Lower lobe of right lung (tissue), 2 donors: ENCODE data around the gene ZNF805. TPM values are rescaled to one million over a fixed set of nuclear protein-coding genes. Genes with fewer than 3 reads are reported as not detected.

Experiments used
- ATAC-seq, 2 donors: fragments of 200-7000 bp; cut with Tn5 transposase; one replicate each; pipeline ENCODE4 v1.9.1; 2020 to 2022; ENCODE audit warnings: mild to moderate bottlenecking in 2 of 2, moderate library complexity in 2 of 2
- DNase-seq: peaks from one replicate; pipeline ENCODE4 v3.0.0-alpha.2; 2020
- H3K27ac ChIP-seq: fragments of 200-600 bp; one replicate; pipeline ENCODE4 v1.8.0; 2022
- H3K27me3 ChIP-seq: fragments of 200-600 bp; one replicate; pipeline ENCODE4 v1.8.0; 2022; ENCODE audit warnings: low read depth
- H3K36me3 ChIP-seq: fragments of 200-600 bp; one replicate; pipeline ENCODE4 v1.8.0; 2022; ENCODE audit warnings: mild to moderate bottlenecking
- H3K4me1 ChIP-seq: fragments of 200-600 bp; one replicate; pipeline ENCODE4 v1.8.0; 2022
- H3K4me3 ChIP-seq: fragments of 200-600 bp; one replicate; pipeline ENCODE4 v1.8.0; 2022; ENCODE audit warnings: mild to moderate bottlenecking
- H3K9me3 ChIP-seq: fragments of 200-600 bp; one replicate; pipeline ENCODE4 v1.8.0; 2022
- intact Hi-C: fragments of 100-400 bp; cut with DNase I; formaldehyde crosslinking; loops from one replicate; pipeline ENCODE4 v1.11.0; 2022
- total RNA-seq: library from RNA; stranded (reverse); fragmentation: NEBNext Ultra II Directional; extraction: Animal tissue kit (Norgen Biotek cat#: 25700); gene quantifications from one replicate; pipeline ENCODE4 v1.2.1, GENCODE V29; 2021
- TF ChIP-seq, protein P1 (sequence below): fragments of 200-600 bp; IDR thresholded peaks from one replicate; pipeline ENCODE4 v1.8.0; 2022; ENCODE audit warnings: antibody characterized with exemption, mild to moderate bottlenecking
- donor health status: DM: no; HTN: yes; CAD: no; lungs with severe emphysema.

The ZNF805 gene
- total RNA-seq, 1 donor from 2014 or later = 13.6 TPM

DNA sequence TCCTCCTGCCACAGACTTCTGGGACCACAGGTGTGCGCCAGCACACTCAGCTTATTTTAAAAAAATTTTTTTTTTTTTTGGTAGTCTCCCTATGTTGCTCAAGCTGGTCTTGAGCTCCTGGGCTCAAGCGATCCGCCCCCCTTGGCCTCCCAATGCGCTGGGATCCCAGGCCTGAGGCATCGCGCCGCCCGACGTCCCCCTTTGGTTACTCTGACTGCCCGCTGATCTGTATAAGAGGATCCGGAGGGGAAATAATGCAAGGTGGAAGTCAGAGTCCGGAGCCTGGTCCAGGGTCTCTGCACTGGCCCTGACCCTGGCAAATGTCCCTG, 486 bp upstream of the ZNF805 start:
- H3K27me3 ChIP-seq = no peaks in the 10 kb centered on the region
- H3K36me3 ChIP-seq = peaks cover 14% of the 10 kb centered on the region
- no peaks in the 10 kb centered on the region for H3K9me3 ChIP-seq
- ATAC-seq (peak in 1 of 2 donors; percentile 52), DNase-seq (peak; percentile 53)
- intact Hi-C loops = no loop called here
- H3K4me1 ChIP-seq = peaks cover 20% of the 10 kb centered on the region
- H3K4me3 ChIP-seq = peak overlapping the region; percentile 100
- TF ChIP-seq, protein P1, sequence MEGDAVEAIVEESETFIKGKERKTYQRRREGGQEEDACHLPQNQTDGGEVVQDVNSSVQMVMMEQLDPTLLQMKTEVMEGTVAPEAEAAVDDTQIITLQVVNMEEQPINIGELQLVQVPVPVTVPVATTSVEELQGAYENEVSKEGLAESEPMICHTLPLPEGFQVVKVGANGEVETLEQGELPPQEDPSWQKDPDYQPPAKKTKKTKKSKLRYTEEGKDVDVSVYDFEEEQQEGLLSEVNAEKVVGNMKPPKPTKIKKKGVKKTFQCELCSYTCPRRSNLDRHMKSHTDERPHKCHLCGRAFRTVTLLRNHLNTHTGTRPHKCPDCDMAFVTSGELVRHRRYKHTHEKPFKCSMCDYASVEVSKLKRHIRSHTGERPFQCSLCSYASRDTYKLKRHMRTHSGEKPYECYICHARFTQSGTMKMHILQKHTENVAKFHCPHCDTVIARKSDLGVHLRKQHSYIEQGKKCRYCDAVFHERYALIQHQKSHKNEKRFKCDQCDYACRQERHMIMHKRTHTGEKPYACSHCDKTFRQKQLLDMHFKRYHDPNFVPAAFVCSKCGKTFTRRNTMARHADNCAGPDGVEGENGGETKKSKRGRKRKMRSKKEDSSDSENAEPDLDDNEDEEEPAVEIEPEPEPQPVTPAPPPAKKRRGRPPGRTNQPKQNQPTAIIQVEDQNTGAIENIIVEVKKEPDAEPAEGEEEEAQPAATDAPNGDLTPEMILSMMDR = no peak
- peak overlapping the region; percentile 90 for H3K27ac ChIP-seq

DNA sequence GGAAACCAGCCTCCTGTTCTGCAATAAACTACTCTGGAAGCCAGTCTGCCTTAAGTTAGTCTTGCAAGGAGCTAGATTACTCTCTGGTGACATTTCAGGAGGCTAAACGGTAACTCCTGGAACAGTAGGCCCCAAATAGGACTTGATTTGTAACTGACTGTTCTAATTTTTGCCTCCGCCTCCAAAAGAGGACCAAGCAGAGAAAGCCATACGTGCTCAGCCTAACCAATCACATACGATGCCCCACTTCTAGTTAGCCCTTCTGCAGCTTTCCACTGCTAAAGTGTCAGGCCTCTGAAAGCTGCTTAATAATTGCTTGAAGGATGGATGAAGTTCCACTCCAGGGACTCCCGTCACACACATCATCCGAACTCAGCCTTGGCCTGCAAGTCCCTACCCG, 744 bp downstream of the ZNF805 start:
- TF ChIP-seq, protein P1 = no peak
- intact Hi-C loops = no loop called here
- Histone ChIP-seq H3K4me3 (peak overlapping the region; percentile 100), H3K36me3 (peaks cover 25% of the 10 kb centered on the region), H3K27ac (peak overlapping the region; percentile 90), H3K4me1 (peaks cover 20% of the 10 kb centered on the region), H3K27me3 (no peaks in the 10 kb centered on the region), H3K9me3 (no peaks in the 10 kb centered on the region)
- ATAC-seq (no peak), DNase-seq (no peak)

DNA sequence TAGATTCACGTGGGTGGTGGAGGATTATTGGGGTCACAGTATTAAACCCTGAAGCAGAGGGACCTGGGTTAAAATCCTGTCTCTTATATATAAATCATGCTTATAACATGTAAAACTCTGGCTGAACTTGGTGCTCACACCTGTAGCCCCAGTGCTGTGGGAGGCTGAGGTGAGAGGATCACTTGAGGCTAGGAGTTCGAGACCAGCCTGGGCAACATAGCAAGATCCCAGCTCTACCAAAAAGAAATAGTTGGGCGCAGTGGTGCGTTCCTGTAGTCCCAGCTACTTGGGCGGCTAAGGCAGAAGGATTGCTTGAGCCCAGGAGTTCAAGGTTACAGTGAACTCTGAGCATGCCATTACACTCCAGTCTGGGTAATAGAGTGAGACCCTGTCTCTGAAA, 2.4 kb downstream of the ZNF805 start:
- no peaks in the 10 kb centered on the region for H3K27me3 ChIP-seq
- no peak overlapping the region for H3K27ac ChIP-seq
- no peak overlapping the region for H3K4me3 ChIP-seq
- ATAC-seq = no peak
- intact Hi-C loops = no loop called here
- DNase-seq = no peak
- H3K4me1 ChIP-seq = peaks cover 20% of the 10 kb centered on the region
- H3K9me3 ChIP-seq = no peaks in the 10 kb centered on the region
- TF ChIP-seq, protein P1 = no peak
- peaks cover 42% of the 10 kb centered on the region for H3K36me3 ChIP-seq

DNA sequence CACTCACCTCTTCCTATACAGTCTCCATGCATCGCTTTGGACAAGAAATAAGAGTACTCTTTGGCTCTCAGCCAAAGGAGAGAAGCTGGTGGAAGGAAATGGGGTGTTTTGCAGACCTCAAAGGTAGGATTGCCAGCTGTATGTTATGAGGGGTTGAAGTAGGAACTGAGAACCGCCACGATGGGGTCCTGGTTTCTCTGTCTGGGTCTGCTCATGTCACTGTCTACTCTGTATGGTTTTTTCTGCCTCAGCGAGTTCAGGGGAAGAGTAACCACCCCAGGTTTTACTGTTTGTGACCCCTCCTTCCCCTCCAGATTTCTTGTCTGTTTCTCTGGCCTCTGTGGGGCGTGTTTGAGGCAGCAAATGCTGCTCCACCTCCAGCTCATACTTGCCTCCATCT, 4.1 kb downstream of the ZNF805 start:
- H3K36me3 ChIP-seq = peaks cover 59% of the 10 kb centered on the region
- intact Hi-C loops = no loop called here
- no peaks in the 10 kb centered on the region for H3K27me3 ChIP-seq
- H3K4me3 ChIP-seq = no peak overlapping the region
- H3K27ac ChIP-seq = no peak overlapping the region
- DNase-seq = no peak
- H3K9me3 ChIP-seq = no peaks in the 10 kb centered on the region
- no peak for ATAC-seq
- peaks cover 20% of the 10 kb centered on the region for H3K4me1 ChIP-seq
- TF ChIP-seq, protein P1 = no peak

DNA sequence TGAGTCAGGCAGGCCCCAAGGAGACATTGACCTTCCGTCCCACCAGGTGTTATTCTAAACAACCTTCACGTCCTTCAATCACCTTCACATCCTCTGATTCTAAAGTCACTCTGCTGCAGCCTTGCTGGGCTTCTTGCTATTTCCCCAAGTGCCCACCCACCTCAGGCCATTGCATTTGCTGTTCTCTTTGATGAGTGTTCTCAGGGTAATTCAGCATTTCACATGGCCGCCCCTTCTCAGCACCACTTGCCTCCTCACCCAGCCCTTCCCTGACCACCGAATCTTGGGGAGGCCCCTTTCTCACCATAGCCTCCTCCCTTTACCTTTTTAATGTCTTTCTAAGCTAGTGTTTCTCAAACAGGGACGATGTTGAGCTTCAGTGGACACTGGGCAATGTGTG, 4.6 kb downstream of the ZNF805 start:
- intact Hi-C loops = no loop called here
- Histone ChIP-seq H3K27ac (no peak overlapping the region), H3K9me3 (no peaks in the 10 kb centered on the region), H3K36me3 (peaks cover 62% of the 10 kb centered on the region), H3K4me1 (peaks cover 20% of the 10 kb centered on the region), H3K4me3 (no peak overlapping the region), H3K27me3 (no peaks in the 10 kb centered on the region)
- DNase-seq (no peak), ATAC-seq (no peak)
- TF ChIP-seq, protein P1 = no peak

DNA sequence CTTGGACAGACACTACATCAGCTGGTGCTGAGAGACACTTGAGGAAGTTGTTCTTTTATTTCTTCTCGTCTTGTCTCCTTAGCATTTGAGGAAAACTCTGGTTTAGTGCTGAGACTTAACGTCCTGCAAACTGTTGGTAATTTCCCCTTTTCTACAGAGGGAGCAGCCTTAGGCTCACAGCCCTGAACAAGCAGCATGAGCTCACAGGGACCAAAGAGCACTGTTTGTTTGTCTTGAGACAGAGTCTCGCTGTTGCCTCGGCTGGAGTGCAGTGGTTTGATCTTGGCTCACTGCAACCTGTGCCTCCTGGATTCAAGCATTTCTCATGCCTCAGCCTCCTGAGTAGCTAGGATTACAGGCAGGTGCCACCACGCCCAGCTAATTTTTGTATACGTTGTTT, 5.5 kb downstream of the ZNF805 start:
- H3K27ac ChIP-seq = no peak overlapping the region
- peaks cover 71% of the 10 kb centered on the region for H3K36me3 ChIP-seq
- no peak for ATAC-seq

More for the DNA sequence above, 5.5 kb downstream of the ZNF805 start:
- TF ChIP-seq, protein P1 = no peak
- intact Hi-C loops = no loop called here
- Histone ChIP-seq H3K4me1 (peaks cover 20% of the 10 kb centered on the region), H3K27me3 (no peaks in the 10 kb centered on the region), H3K4me3 (no peak overlapping the region), H3K9me3 (no peaks in the 10 kb centered on the region)
- DNase-seq = no peak
